Hepatocyte (in vitro differentiated cells): ENCODE data around the gene SH2D3C. TPM values are rescaled to one million over a fixed set of nuclear protein-coding genes. Genes with fewer than 3 reads are reported as not detected.

Source experiments
- DNase-seq: peaks from one replicate; pipeline ENCODE4 v3.0.0-alpha.2; 2016; ENCODE audit warnings: low spot score
- H2AFZ ChIP-seq: fragments of 200-600 bp; sonication (generic); 2 replicates; pipeline ENCODE4 v1.6.0; 2016; ENCODE audit warnings: antibody characterized with exemption, mild to moderate bottlenecking
- H3K27ac ChIP-seq: fragments of 200-600 bp; sonication (generic); 2 replicates; pipeline ENCODE4 v1.5.1; 2016; ENCODE audit warnings: mild to moderate bottlenecking
- H3K27me3 ChIP-seq: fragments of 200-600 bp; sonication (generic); 2 replicates; pipeline ENCODE4 v1.6.1; 2016
- H3K36me3 ChIP-seq: fragments of 200-600 bp; sonication (generic); replicated peaks from 2 replicates; pipeline ENCODE4 v1.5.1; 2016; ENCODE audit warnings: low read depth; ENCODE audit not compliant: insufficient read depth
- H3K4me1 ChIP-seq: fragments of 200-600 bp; sonication (generic); 2 replicates; pipeline ENCODE4 v1.5.1; 2016; ENCODE audit warnings: mild to moderate bottlenecking, moderate library complexity; ENCODE audit not compliant: insufficient read depth
- H3K4me2 ChIP-seq: fragments of 200-600 bp; sonication (generic); 2 replicates; pipeline ENCODE4 v1.6.0; 2016
- H3K4me3 ChIP-seq: fragments of 200-600 bp; sonication (generic); 2 replicates; pipeline ENCODE4 v1.5.1; 2016; ENCODE audit warnings: mild to moderate bottlenecking
- H3K79me2 ChIP-seq: fragments of 200-600 bp; sonication (generic); 2 replicates; pipeline ENCODE4 v1.6.0; 2017; ENCODE audit warnings: mild to moderate bottlenecking
- H3K9me2 ChIP-seq: fragments of 200-600 bp; sonication (generic); replicated peaks from 2 replicates; pipeline ENCODE4 v1.6.0; 2017; ENCODE audit warnings: mild to moderate bottlenecking; ENCODE audit not compliant: insufficient read depth
- H3K9me3 ChIP-seq: fragments of 200-600 bp; sonication (generic); 2 replicates; pipeline ENCODE4 v1.5.1; 2016; ENCODE audit warnings: low read depth, mild to moderate bottlenecking
- H4K20me1 ChIP-seq: fragments of 200-600 bp; sonication (generic); 2 replicates; pipeline ENCODE4 v1.6.0; 2016; ENCODE audit warnings: mild to moderate bottlenecking; ENCODE audit not compliant: insufficient read depth, poor library complexity, severe bottlenecking
- CTCF ChIP-seq: fragments of 200-600 bp; sonication (generic); IDR thresholded peaks from 2 replicates; pipeline ENCODE4 v1.5.1; 2016; ENCODE audit warnings: antibody characterized with exemption, mild to moderate bottlenecking; ENCODE audit not compliant: poor library complexity
- EZH2 ChIP-seq: fragments of 200-600 bp; sonication (generic); IDR thresholded peaks from 2 replicates; pipeline ENCODE4 v1.6.1; 2016; ENCODE audit warnings: antibody characterized with exemption, mild to moderate bottlenecking, borderline replicate concordance
- EZH2phosphoT487 ChIP-seq: fragments of 200-600 bp; sonication (generic); IDR thresholded peaks from one replicate; pipeline ENCODE4 v1.6.1; 2018; ENCODE audit warnings: antibody characterized with exemption, mild to moderate bottlenecking, low read depth, moderate library complexity; ENCODE audit not compliant: unreplicated experiment, severe bottlenecking
- WGBS: methylation state at CpG from one replicate; pipeline ENCODE4 v1.1.6; 2016; ENCODE audit warnings: low lambda C conversion rate; ENCODE audit errors: missing lambda C conversion rate; 5-methylcytosine and 5-hydroxymethylcytosine counted together
- polyA plus RNA-seq: library from polyadenylated mRNA; unstranded; fragments of >200 nt; fragmentation: Nextera tagmentation; extraction: Ambion mirVana; gene quantifications from 2 replicates; pipeline ENCODE4 v1.2.1, GENCODE V29; 2016
- total RNA-seq: library from RNA; depleted of rRNA; stranded (reverse); fragments of >200 nt; gene quantifications from 2 replicates; pipeline ENCODE4 v1.2.3, GENCODE V29; 2014

SH2D3C gene
- total and polyA plus RNA-seq, 2 experiments from 2014 or later, result 0.23 to 0.89 TPM

GRCh38 chr9:127734247-127734746 lies 44.2 kb downstream of the SH2D3C start:
- Histone ChIP-seq H3K4me3 (no peak overlapping the region), H3K9me2 (no peaks in the 10 kb centered on the region), H4K20me1 (no peaks in the 10 kb centered on the region), H3K4me1 (peaks cover 4% of the 10 kb centered on the region), H3K4me2 (peak overlapping the region; percentile 80), H3K27me3 (no peaks in the 10 kb centered on the region), H2AFZ (no peak overlapping the region), H3K27ac (peak overlapping the region; percentile 53), H3K79me2 (peaks cover 5% of the 10 kb centered on the region), H3K9me3 (no peaks in the 10 kb centered on the region), H3K36me3 (no peaks in the 10 kb centered on the region)
- DNase-seq, result no peak
- 64% methylated on average over 21 of the region's 22 CpGs for WGBS
- TF ChIP-seq EZH2phosphoT487, result no peak
- no peak for TF ChIP-seq CTCF
- TF ChIP-seq EZH2, result no peak

GRCh38 chr9:127733614-127734013 lies 44.9 kb downstream of the SH2D3C start:
- H3K9me2 ChIP-seq, result no peaks in the 10 kb centered on the region
- no peaks in the 10 kb centered on the region for H3K36me3 ChIP-seq
- no peak overlapping the region for H3K27ac ChIP-seq
- no peaks in the 10 kb centered on the region for H3K27me3 ChIP-seq
- no peak overlapping the region for H3K4me2 ChIP-seq
- peaks cover 5% of the 10 kb centered on the region for H3K79me2 ChIP-seq
- no peaks in the 10 kb centered on the region for H4K20me1 ChIP-seq
- no peak for TF ChIP-seq EZH2phosphoT487
- no peak for TF ChIP-seq CTCF
- no peak for TF ChIP-seq EZH2
- no peaks in the 10 kb centered on the region for H3K9me3 ChIP-seq
- 93% methylated on average over 2 of the region's 2 CpGs for WGBS
- H3K4me3 ChIP-seq, result no peak overlapping the region
- peaks cover 4% of the 10 kb centered on the region for H3K4me1 ChIP-seq
- DNase-seq, result no peak
- no peak overlapping the region for H2AFZ ChIP-seq

DNA sequence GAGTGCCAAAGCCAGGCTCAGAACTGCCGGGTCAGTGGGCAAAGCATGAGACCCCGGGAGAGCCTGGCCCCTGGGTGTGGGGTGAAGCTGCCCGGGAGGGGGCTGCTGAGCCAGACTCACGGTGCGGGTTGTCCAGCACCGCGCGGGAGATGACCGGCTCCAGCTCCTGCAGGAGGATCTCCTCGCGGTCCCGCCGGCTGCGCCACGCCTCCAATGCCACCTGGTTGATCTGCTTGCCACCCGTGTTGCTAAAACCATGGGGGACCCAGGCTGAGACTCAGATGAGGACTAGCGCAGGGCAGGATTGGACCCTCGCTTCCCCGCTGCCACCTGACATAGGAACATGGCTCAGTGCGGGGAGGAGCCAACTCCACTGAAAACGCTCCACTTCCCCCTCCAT lies 46.0 kb downstream of the SH2D3C start:
- Histone ChIP-seq H3K27ac (no peak overlapping the region), H3K79me2 (peaks cover 5% of the 10 kb centered on the region), H3K4me3 (no peak overlapping the region), H3K4me1 (peaks cover 4% of the 10 kb centered on the region), H3K9me2 (no peaks in the 10 kb centered on the region), H4K20me1 (no peaks in the 10 kb centered on the region), H3K27me3 (no peaks in the 10 kb centered on the region), H2AFZ (no peak overlapping the region), H3K4me2 (no peak overlapping the region), H3K36me3 (no peaks in the 10 kb centered on the region), H3K9me3 (no peaks in the 10 kb centered on the region)
- TF ChIP-seq CTCF, result no peak
- no peak for TF ChIP-seq EZH2
- no peak for TF ChIP-seq EZH2phosphoT487
- WGBS, result 98% methylated on average over 21 of the region's 21 CpGs
- DNase-seq, result no peak

DNA sequence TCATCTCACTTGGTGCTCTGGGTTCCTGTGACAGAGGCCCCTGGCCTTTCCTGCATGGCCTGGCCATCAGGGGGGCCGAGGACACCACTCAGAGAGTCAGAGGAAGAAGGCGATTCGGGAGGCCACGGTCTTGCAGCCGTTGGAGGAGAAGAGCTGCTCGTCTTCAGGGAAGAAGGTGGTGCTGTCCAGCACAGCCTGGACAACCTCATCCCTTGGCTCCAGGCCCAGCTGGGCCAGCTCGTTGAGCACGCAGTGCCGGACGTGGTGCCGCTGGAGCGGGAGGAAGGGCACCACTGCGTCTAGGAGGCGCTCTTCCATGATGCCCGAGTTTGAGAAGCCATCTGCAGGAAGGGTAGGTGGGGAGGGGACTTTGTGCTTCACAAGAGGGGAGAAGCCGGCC lies 46.5 kb downstream of the SH2D3C start:
- H3K9me2 ChIP-seq, result no peaks in the 10 kb centered on the region
- H3K79me2 ChIP-seq, result peaks cover 5% of the 10 kb centered on the region
- H3K36me3 ChIP-seq, result no peaks in the 10 kb centered on the region
- H3K27ac ChIP-seq, result no peak overlapping the region
- peaks cover 4% of the 10 kb centered on the region for H3K4me1 ChIP-seq
- TF ChIP-seq EZH2phosphoT487 (no peak), EZH2 (no peak), CTCF (no peak)
- no peak overlapping the region for H2AFZ ChIP-seq
- no peaks in the 10 kb centered on the region for H3K27me3 ChIP-seq
- H3K4me2 ChIP-seq, result no peak overlapping the region
- no peak for DNase-seq
- WGBS, result 93% methylated on average over 16 of the region's 16 CpGs
- no peaks in the 10 kb centered on the region for H4K20me1 ChIP-seq
- H3K4me3 ChIP-seq, result no peak overlapping the region
- H3K9me3 ChIP-seq, result no peaks in the 10 kb centered on the region
